ENCODE measurements around the gene JAZF1. TPM values are rescaled to one million over a fixed set of nuclear protein-coding genes. Genes with fewer than 3 reads are reported as not detected.

JAZF1 gene
- total and polyA plus RNA-seq, 10 of the 15 experiments (the other 5 are each of a cell fraction or from before 2014, with no cell fraction given) = 0.04 to 0.82 (median 0.15) TPM; not detected in 3

GRCh38 chr7:27906385-27907091 lies 274.1 kb downstream of the JAZF1 start:
- Histone ChIP-seq H3K36me3 (ENCODE audit: control insufficient read depth in 2 of 2, insufficient read depth in 2 of 2, low read length in 1 of 2) (no peaks in the 10 kb centered on the region), H3K27me3 (replicated peaks in 1 of 2; ENCODE audit: control insufficient read depth in 2 of 2, insufficient read depth in 2 of 2, low read length in 1 of 2) (peaks cover 1 to 3% of the 10 kb centered on the region in 2 experiments; a peak in 1 of 4 replicates), H3K9ac (ENCODE audit: control insufficient read depth, insufficient read depth, low read length) (no peak overlapping the region), H3K4me1 (ENCODE audit: control insufficient read depth, insufficient read depth, low read length) (peaks cover 7% of the 10 kb centered on the region), H3K79me2 (ENCODE audit: control insufficient read depth, insufficient read depth, low read length) (no peaks in the 10 kb centered on the region), H3K27ac (ENCODE audit: control insufficient read depth, insufficient read depth) (no peak overlapping the region), H3K4me2 (ENCODE audit: control insufficient read depth, insufficient read depth) (no peak overlapping the region), H3K4me3 (no peak overlapping the region), H3K9me3 (replicated peaks; ENCODE audit: control insufficient read depth, insufficient read depth, low read length) (no peaks in the 10 kb centered on the region), H2AFZ (ENCODE audit: control insufficient read depth, low read depth, low read length) (no peak overlapping the region), H4K20me1 (ENCODE audit: control insufficient read depth, insufficient read depth) (no peaks in the 10 kb centered on the region)
- ChIA-PET POLR2A (interaction anchor here (1.1 kb wide), 1 partner anchor 17 kb away, joined by 3 read pairs; no protein-coding TSS in a partner anchor), SMC1A (ENCODE audit: uncharacterized antibody, unreplicated experiment) (interaction anchor here (0.7 to 8.3 kb wide), 6 partner anchors 9 to 180 kb away, joined by 3 to 44 read pairs (median 4); no protein-coding TSS in a partner anchor), CTCF (interaction anchor here (1.3 to 1.6 kb wide), 4 partner anchors 11 to 131 kb away, joined by 3 to 5 read pairs (median 4); no protein-coding TSS in a partner anchor), RAD21 (ENCODE audit: unreplicated experiment) (interaction anchor here (0.9 to 1.3 kb wide), 2 partner anchors 14 to 216 kb away, joined by 3 to 5 read pairs; no protein-coding TSS in a partner anchor)
- TF ChIP-seq E2F4 (IDR thresholded peaks at IDR 0.05; ENCODE audit: low read depth, low read length) = no peak
- TF ChIP-seq ATF7 (IDR thresholded peaks at IDR 0.05; ENCODE audit: low read depth) = peak; percentile 26; the same call in 1 of the 2 replicates
- TF ChIP-seq MEF2B (IDR thresholded peaks at IDR 0.05; ENCODE audit: partially characterized antibody, poor library complexity, severe bottlenecking) = peak; percentile 16
- no peak for TF ChIP-seq MAX (IDR thresholded peaks at IDR 0.05; ENCODE audit: low read depth, low read length)
- peak in 1 of 2 experiments; percentile 25; a peak in 2 of 4 replicates for TF ChIP-seq IKZF2 (IDR thresholded peaks at IDR 0.05)
- peak; percentile 86 for TF ChIP-seq MTA2 (IDR thresholded peaks at IDR 0.05; ENCODE audit: low read depth)
- FAIRE-seq = no peak
- no TSS peak for BruUV-seq (replicated peaks)
- in situ Hi-C loops (cut with MboI) = no loop called here
- no peak for DNase-seq (ENCODE audit: low read depth, low spot score)
- WGBS (ENCODE audit: insufficient coverage, insufficient replicate concordance, low lambda C conversion rate, missing lambda C conversion rate) = 38% methylated on average over 4 of the region's 4 CpGs
- ATAC-seq = no peak
- intact Hi-C loops (cut with micrococcal nuclease; ENCODE audit: unreplicated experiment) = no loop called here
